Psoas muscle (tissue), 8 donors: ENCODE measurements around the gene IFT57. TPM values are rescaled to one million over a fixed set of nuclear protein-coding genes. Genes with fewer than 3 reads are reported as not detected.

ENCODE experiments used
- ATAC-seq, 4 donors: fragments of 200-7000 bp; cut with Tn5 transposase; one replicate each; pipeline ENCODE4 v1.9.1; 2020; ENCODE audit warnings: moderate library complexity in 3 of 4, mild to moderate bottlenecking in 2 of 4
- DNase-seq, 2 donors: peaks; one replicate each; pipeline ENCODE4 v3.0.0-alpha.2; 2020
- H3K27ac ChIP-seq: fragments of 200-600 bp; one replicate; pipeline ENCODE4 v1.8.0; 2022
- H3K27me3 ChIP-seq, 3 donors: fragments of 200-600 bp in 1 of 3; one replicate each; pipeline versions ENCODE4 v1.6.1 to v1.8.0; 2013 to 2022; ENCODE audit warnings: low read length in 2 of 3, mild to moderate bottlenecking in 2 of 3, moderate library complexity in 1 of 3; ENCODE audit not compliant: insufficient read depth in 3 of 3
- H3K36me3 ChIP-seq, 2 donors: fragments of 200-600 bp in 1 of 2; one replicate each; pipeline versions ENCODE4 v1.6.1 to v1.8.0; 2013 to 2022; ENCODE audit warnings: low read depth in 1 of 2, mild to moderate bottlenecking in 1 of 2, moderate library complexity in 1 of 2; ENCODE audit not compliant: insufficient read depth in 1 of 2
- H3K4me1 ChIP-seq: fragments of 200-600 bp; one replicate; pipeline ENCODE4 v1.8.0; 2022
- H3K4me3 ChIP-seq: fragments of 200-600 bp; one replicate; pipeline ENCODE4 v1.8.0; 2022; ENCODE audit warnings: mild to moderate bottlenecking
- H3K9me3 ChIP-seq: fragments of 200-600 bp; one replicate; pipeline ENCODE4 v1.8.0; 2022
- WGBS, 3 donors: extraction: QIAGEN DNeasy Blood & Tissue Kit; methylation state at CpG; one replicate each; pipeline versions ENCODE4 v1.1.6 to v1.1.7; 2013; 5-methylcytosine and 5-hydroxymethylcytosine counted together
- intact Hi-C, 2 donors: fragments of 100-400 bp; cut with DNase I; formaldehyde crosslinking; loops; one replicate each; pipeline versions ENCODE4 v1.11.0 to v1.14.2; 2022
- polyA plus RNA-seq, 3 donors: library from polyadenylated mRNA; stranded (reverse); fragments of 200-250 nt; gene quantifications; one replicate each; pipeline ENCODE4 v1.2.3, GENCODE V29; 2013
- total RNA-seq, 4 donors: library from RNA; stranded (reverse); fragmentation: NEBNext Ultra II Directional in 2 of 4; extraction: Animal tissue kit (Norgen Biotek cat#: 25700) in 2 of 4; gene quantifications; one replicate each; pipeline versions ENCODE4 v1.2.1 to v1.2.4, GENCODE V29; 2021 to 2023
- TF ChIP-seq, protein P1 (sequence below): fragments of 200-600 bp; IDR thresholded peaks from one replicate; pipeline ENCODE4 v1.8.0; 2022; ENCODE audit warnings: antibody characterized with exemption
- donor health status: healthy with polysubstance abuse.
- donor health status: DM: no; HTN: no; CAD: no; lungs with moderate emphysema.
- donor health status: Bipolar disorder and iron deficiency.
- donor health status: healthy.
- donor health status: DM: yes; HTN: yes; CAD: no.
- donor health status: DM: no; HTN: no; CAD: no.
- donor health status: DM: no; HTN: no; CAD: no.
- donor health status: DM: yes; HTN: yes; CAD: no.

IFT57 gene
- total and polyA plus RNA-seq, 7 donors: 5.3 to 18.0 (median 14.6) TPM

GRCh38 chr3:108131475-108132134 lies 90.6 kb downstream of the IFT57 start:
- H3K9me3 ChIP-seq: no peaks in the 10 kb centered on the region
- DNase-seq (no peak), ATAC-seq (peak in 2 of 4 donors; percentile 3 to 9)
- H3K27ac ChIP-seq: peak overlapping the region; percentile 81
- no peaks in the 10 kb centered on the region for H3K36me3 ChIP-seq
- H3K4me1 ChIP-seq: peaks cover 32% of the 10 kb centered on the region
- no peak overlapping the region for H3K4me3 ChIP-seq
- TF ChIP-seq, protein P1, sequence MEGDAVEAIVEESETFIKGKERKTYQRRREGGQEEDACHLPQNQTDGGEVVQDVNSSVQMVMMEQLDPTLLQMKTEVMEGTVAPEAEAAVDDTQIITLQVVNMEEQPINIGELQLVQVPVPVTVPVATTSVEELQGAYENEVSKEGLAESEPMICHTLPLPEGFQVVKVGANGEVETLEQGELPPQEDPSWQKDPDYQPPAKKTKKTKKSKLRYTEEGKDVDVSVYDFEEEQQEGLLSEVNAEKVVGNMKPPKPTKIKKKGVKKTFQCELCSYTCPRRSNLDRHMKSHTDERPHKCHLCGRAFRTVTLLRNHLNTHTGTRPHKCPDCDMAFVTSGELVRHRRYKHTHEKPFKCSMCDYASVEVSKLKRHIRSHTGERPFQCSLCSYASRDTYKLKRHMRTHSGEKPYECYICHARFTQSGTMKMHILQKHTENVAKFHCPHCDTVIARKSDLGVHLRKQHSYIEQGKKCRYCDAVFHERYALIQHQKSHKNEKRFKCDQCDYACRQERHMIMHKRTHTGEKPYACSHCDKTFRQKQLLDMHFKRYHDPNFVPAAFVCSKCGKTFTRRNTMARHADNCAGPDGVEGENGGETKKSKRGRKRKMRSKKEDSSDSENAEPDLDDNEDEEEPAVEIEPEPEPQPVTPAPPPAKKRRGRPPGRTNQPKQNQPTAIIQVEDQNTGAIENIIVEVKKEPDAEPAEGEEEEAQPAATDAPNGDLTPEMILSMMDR: no peak
- WGBS, 3 donors: 79 to 82% (median 81%) methylated on average over 9 of the region's 9 CpGs
- intact Hi-C loops: no loop called here
- peaks cover 0 to 2% (median 0%) of the 10 kb centered on the region in 3 donors for H3K27me3 ChIP-seq

DNA sequence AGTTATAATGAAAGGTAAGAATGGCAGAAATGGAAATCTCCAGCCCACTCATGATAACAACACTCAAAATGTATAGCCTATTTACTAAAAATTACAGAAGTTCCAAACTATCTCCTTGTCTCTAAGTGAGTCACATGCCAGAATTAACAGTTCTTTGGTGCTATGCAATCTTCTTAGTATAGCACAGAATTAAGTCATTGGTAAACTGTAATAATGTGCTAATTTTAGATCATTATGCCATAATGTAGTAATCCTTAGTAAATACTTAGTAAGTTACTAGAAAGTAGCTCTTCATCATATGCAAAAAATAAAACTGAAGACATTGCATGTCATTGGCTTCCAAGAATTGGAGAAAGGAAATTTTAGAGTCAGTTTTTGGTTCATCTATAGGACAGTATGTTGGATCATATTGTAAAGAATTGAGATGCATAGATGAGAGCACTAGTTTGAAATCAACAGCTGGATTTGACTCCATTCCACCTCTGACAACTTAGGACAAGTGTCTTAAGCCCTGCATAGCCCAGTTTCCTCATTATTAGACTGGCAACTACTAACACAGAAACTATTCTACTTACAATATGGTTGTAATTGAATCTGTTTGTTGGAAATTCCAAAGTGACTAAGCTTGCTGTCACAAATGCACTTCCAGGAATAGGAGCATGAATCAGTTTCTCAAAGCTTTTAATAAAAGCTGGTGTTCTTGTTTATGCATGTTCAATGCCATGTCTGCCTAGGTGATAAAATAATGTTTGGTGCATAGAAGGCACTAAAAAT lies 91.3 kb downstream of the IFT57 start:
- intact Hi-C loops: no loop called here
- Histone ChIP-seq H3K4me3 (no peak overlapping the region), H3K4me1 (peaks cover 32% of the 10 kb centered on the region), H3K9me3 (no peaks in the 10 kb centered on the region), H3K27ac (peak overlapping the region; percentile 81), H3K36me3 (no peaks in the 10 kb centered on the region), H3K27me3 (peaks cover 0 to 2% (median 0%) of the 10 kb centered on the region in 3 donors)
- ATAC-seq: peak; percentile 89 to 95 (median 93)
- no peak for DNase-seq
- TF ChIP-seq, protein P1: no peak

- H3K27me3 ChIP-seq: peaks cover 0 to 2% (median 0%) of the 10 kb centered on the region in 3 donors
- H3K4me1 ChIP-seq: peaks cover 32% of the 10 kb centered on the region
- ATAC-seq: no peak
- H3K4me3 ChIP-seq: no peak overlapping the region
- no peaks in the 10 kb centered on the region for H3K36me3 ChIP-seq
- no peak for DNase-seq
- peak overlapping the region; percentile 81 for H3K27ac ChIP-seq
- TF ChIP-seq, protein P1: no peak
- intact Hi-C loops: no loop called here
- no peaks in the 10 kb centered on the region for H3K9me3 ChIP-seq
- WGBS, 3 donors: 85 to 92% (median 88%) methylated on average over 4 of the region's 4 CpGs
These were observed 92.0 kb downstream of the IFT57 start for GRCh38 chr3:108130236-108130635.

- ATAC-seq: no peak
- Histone ChIP-seq H3K9me3 (no peaks in the 10 kb centered on the region), H3K27ac (no peak overlapping the region), H3K36me3 (no peaks in the 10 kb centered on the region), H3K4me3 (no peak overlapping the region), H3K27me3 (peaks cover 0 to 2% (median 0%) of the 10 kb centered on the region in 3 donors), H3K4me1 (peaks cover 28% of the 10 kb centered on the region)
- TF ChIP-seq, protein P1: no peak
- intact Hi-C loops: no loop called here
- DNase-seq: no peak
- 79 to 81% (median 80%) methylated on average over 9 of the region's 9 CpGs for WGBS, 3 donors
These were observed 94.8 kb downstream of the IFT57 start for GRCh38 chr3:108127301-108127988.
